Brain pericyte (primary cell): Measurements from ENCODE around the gene ARID1B.

ENCODE experiments used
- DNase-seq: peaks from one replicate; pipeline ENCODE4 v3.0.0-alpha.2; 2012; ENCODE audit warnings: low read depth, low spot score

The ARID1B gene

GRCh38 chr6:157239148-157239547, 462.0 kb downstream of the ARID1B start:
- no peak for DNase-seq

- no peak for DNase-seq
Measured at GRCh38 chr6:157239671-157240058, 462.5 kb downstream of the ARID1B start.

GRCh38 chr6:157240059-157240959, 463.1 kb downstream of the ARID1B start:
- no peak for DNase-seq

GRCh38 chr6:157240960-157241311, 463.8 kb downstream of the ARID1B start:
- no peak for DNase-seq

- DNase-seq: no peak
Measured at GRCh38 chr6:157242791-157243190, 465.6 kb downstream of the ARID1B start.

GRCh38 chr6:157244175-157244574, 467.0 kb downstream of the ARID1B start:
- no peak for DNase-seq

- no peak for DNase-seq
Measured at GRCh38 chr6:157244780-157245179, 467.6 kb downstream of the ARID1B start.

GRCh38 chr6:157245436-157245835, 468.3 kb downstream of the ARID1B start:
- DNase-seq: no peak

- DNase-seq: no peak
Measured at GRCh38 chr6:157246048-157246630, 469.0 kb downstream of the ARID1B start.

GRCh38 chr6:157246771-157247484, 469.8 kb downstream of the ARID1B start:
- DNase-seq: no peak

GRCh38 chr6:157248264-157248663, 471.1 kb downstream of the ARID1B start:
- DNase-seq: no peak

GRCh38 chr6:157249826-157250225, 472.6 kb downstream of the ARID1B start:
- DNase-seq: no peak

- DNase-seq: no peak
Measured at GRCh38 chr6:157251586-157252247, 474.5 kb downstream of the ARID1B start.

- DNase-seq: no peak
Measured at GRCh38 chr6:157253017-157253416, 475.8 kb downstream of the ARID1B start.

GRCh38 chr6:157253699-157254098, 476.5 kb downstream of the ARID1B start:
- no peak for DNase-seq

GRCh38 chr6:157254538-157254937, 477.4 kb downstream of the ARID1B start:
- DNase-seq: no peak

GRCh38 chr6:157255079-157255478, 477.9 kb downstream of the ARID1B start:
- DNase-seq: no peak

- DNase-seq: no peak
Measured at GRCh38 chr6:157258878-157259277, 481.7 kb downstream of the ARID1B start.

GRCh38 chr6:157259443-157259842, 482.3 kb downstream of the ARID1B start:
- DNase-seq: no peak
